Diencephalon (tissue), 1 donor: ENCODE measurements around the gene CLDN10. TPM values are rescaled to one million over a fixed set of nuclear protein-coding genes. Genes with fewer than 3 reads are reported as not detected.

Experiments used
- total RNA-seq: library from RNA; depleted of rRNA; stranded (reverse); fragments of >200 nt; gene quantifications from one replicate; pipeline ENCODE4 v1.2.3, GENCODE V29; 2014

Gene CLDN10
- total RNA-seq, result 17.1 TPM

GRCh38 chr13:95552539-95553441 is at the start of gene CLDN10:
Gene CLDN10, plus strand, starts transcription at chr13:95552720. Its CDS starts 34 bp downstream, at chr13:95552754.

Other genes starting within 250 kb of the CLDN10 start
- gene DZIP1, start 92.0 kb downstream of the CLDN10 start, total RNA-seq, result 84.0 TPM
- gene DNAJC3, start 124.4 kb downstream of the CLDN10 start, total RNA-seq, result 41.3 TPM